NB4 (cell line): Measurements from ENCODE around the gene PHC3.

ENCODE experiments used
- CTCF ChIP-seq: IDR thresholded peaks from one replicate; pipeline ENCODE4 v1.5.1; 2012; ENCODE audit warnings: low read depth, low read length
- MAX ChIP-seq: IDR thresholded peaks from 2 replicates; pipeline ENCODE4 v1.6.1; 2011; ENCODE audit warnings: low read depth, low read length
- POLR2A ChIP-seq: IDR thresholded peaks from 2 replicates; pipeline ENCODE4 v1.6.1; 2011; ENCODE audit warnings: mild to moderate bottlenecking; ENCODE audit not compliant: insufficient read length; ENCODE audit errors: extremely low read depth

GRCh38 chr3:170155604-170156003, 25.9 kb downstream of the PHC3 start:
- no peak for TF ChIP-seq CTCF
- no peak for TF ChIP-seq POLR2A
- TF ChIP-seq MAX = no peak
